Measurements from ENCODE around the gene LGALS7B. TPM values are rescaled to one million over a fixed set of nuclear protein-coding genes. Genes with fewer than 3 reads are reported as not detected.

LGALS7B gene
- total RNA-seq, 1 experiment from 2014 or later, result 2.4 TPM

DNA sequence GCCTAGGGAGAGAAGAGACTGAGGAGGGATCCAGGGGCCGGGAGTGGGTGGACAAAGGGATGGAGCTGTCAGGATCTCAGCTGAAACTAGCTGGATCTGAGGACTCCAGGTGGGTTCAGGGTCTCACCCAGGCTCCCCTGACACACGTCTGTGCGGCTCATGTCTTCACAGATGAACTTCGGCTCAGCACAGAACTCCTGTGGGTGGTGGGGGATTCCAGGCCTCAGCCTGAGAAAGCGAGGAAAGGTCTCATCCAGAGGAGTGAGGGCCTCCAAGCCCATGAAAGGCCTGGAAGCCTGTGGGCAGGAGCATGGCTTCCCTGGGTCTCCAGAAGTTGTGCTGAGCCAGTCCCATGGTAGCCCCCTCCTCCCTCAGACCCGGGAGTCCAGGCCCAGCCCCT lies 46.1 kb upstream of the LGALS7B start:
- DNase-seq (ENCODE audit: low read depth, low spot score) (no peak), ATAC-seq (no peak)
- no peak overlapping the region for H3K4me3 ChIP-seq (replicated peaks in 1 of 2; ENCODE audit: low read depth in 1 of 2, low read length in 2 of 2)
- BruUV-seq (replicated peaks), result no TSS peak
- no peaks in the 10 kb centered on the region for H3K9me2 ChIP-seq (ENCODE audit: insufficient read depth)
- TF ChIP-seq EGR1 (IDR thresholded peaks at IDR 0.05; ENCODE audit: low read depth) (no peak), SP1 (IDR thresholded peaks at IDR 0.05; ENCODE audit: low read depth) (no peak), SRF (IDR thresholded peaks at IDR 0.05; ENCODE audit: low read depth) (no peak), EZH2phosphoT487 (IDR thresholded peaks at IDR 0.05; ENCODE audit: borderline replicate concordance) (no peak), EZH2 (IDR thresholded peaks at IDR 0.05) (no peak), ZFX (IDR thresholded peaks at IDR 0.05) (no peak), POLR2A (IDR thresholded peaks at IDR 0.05; ENCODE audit: borderline replicate concordance, extremely low read depth, insufficient read depth, insufficient read length) (no peak), FOSL1 (IDR thresholded peaks at IDR 0.05; ENCODE audit: low read depth) (no peak), TCF7L2 (IDR thresholded peaks at IDR 0.05; ENCODE audit: borderline replicate concordance, extremely low read depth, insufficient read depth, insufficient read length) (no peak), CEBPB (IDR thresholded peaks at IDR 0.05; ENCODE audit: low read depth) (no peak), REST (IDR thresholded peaks at IDR 0.05; ENCODE audit: low read depth) (no peak), CTCF (IDR thresholded peaks at IDR 0.05 in 2 of 3, conservative IDR thresholded peaks at IDR 0.05 in 1 of 3; ENCODE audit: borderline replicate concordance in 1 of 3, insufficient read depth in 1 of 3, low read depth in 2 of 3, low read length in 2 of 3) (no peak), RAD21 (IDR thresholded peaks at IDR 0.05; ENCODE audit: low read depth) (no peak)
- H3K4me2 ChIP-seq (ENCODE audit: low read length), result no peak overlapping the region
- H3K27me3 ChIP-seq (ENCODE audit: insufficient read depth, low read length), result no peaks in the 10 kb centered on the region
- H3K9ac ChIP-seq (ENCODE audit: low read length), result no peak overlapping the region
- no peaks in the 10 kb centered on the region for H3K4me1 ChIP-seq (ENCODE audit: control insufficient read depth in 1 of 2, insufficient read depth in 2 of 2, low read length in 2 of 2)
- no peaks in the 10 kb centered on the region for H4K20me1 ChIP-seq (ENCODE audit: insufficient read depth)
- intact Hi-C loops (cut with micrococcal nuclease), result no loop called here
- H3K36me3 ChIP-seq (ENCODE audit: control insufficient read depth in 1 of 2, insufficient read depth in 2 of 2, low read length in 2 of 2), result no peaks in the 10 kb centered on the region
- CTCF ChIA-PET, result interaction anchor here (0.7 kb wide), 1 partner anchor 20 kb away, joined by 3 read pairs; no protein-coding TSS in a partner anchor
- no peak overlapping the region for H2AFZ ChIP-seq (ENCODE audit: low read depth, low read length, poor library complexity, severe bottlenecking)
- no peaks in the 10 kb centered on the region for H3K9me3 ChIP-seq (ENCODE audit: control insufficient read depth in 1 of 2, insufficient read depth in 1 of 2, low read depth in 1 of 2, low read length in 2 of 2)
- POLR2A ChIA-PET, result no interaction called here
- no peaks in the 10 kb centered on the region for H3K79me2 ChIP-seq (ENCODE audit: insufficient read depth, low read length)
- no peak overlapping the region for H3K27ac ChIP-seq (ENCODE audit: low read depth, low read length)
- RAD21 ChIA-PET (ENCODE audit: low non-redundant PET in 1 of 2, low total read pairs in 2 of 2, uncharacterized antibody in 2 of 2, unreplicated experiment in 2 of 2), result no interaction called here
